ENCODE results near the gene EFNA5.
"Not testable (repeated sequence)": the region's sequence is repeated elsewhere in the genome, so short reads cannot be mapped to it uniquely, and the experiment has no call there.

EFNA5 gene

GRCh38 chr5:107456281-107456715 is 214.4 kb downstream of the EFNA5 start:
- no peak for TF ChIP-seq CTCF (IDR thresholded peaks at IDR 0.05; ENCODE audit: low read depth, low read length)
- no peak for DNase-seq (ENCODE audit: extremely low read depth, low read depth)

GRCh38 chr5:107455111-107455544 is 215.6 kb downstream of the EFNA5 start:
- no peak for TF ChIP-seq CTCF (IDR thresholded peaks at IDR 0.05; ENCODE audit: low read depth, low read length)
- no peak for DNase-seq (ENCODE audit: extremely low read depth, low read depth)

- DNase-seq (ENCODE audit: extremely low read depth, low read depth), result not testable (repeated sequence)
Measured at GRCh38 chr5:107451827-107452226, 218.9 kb downstream of the EFNA5 start.

- no peak for DNase-seq (ENCODE audit: extremely low read depth, low read depth)
- no peak for TF ChIP-seq CTCF (IDR thresholded peaks at IDR 0.05; ENCODE audit: low read depth, low read length)
Measured at GRCh38 chr5:107451028-107451427, 219.7 kb downstream of the EFNA5 start.

GRCh38 chr5:107450531-107450930 is 220.2 kb downstream of the EFNA5 start:
- DNase-seq (ENCODE audit: extremely low read depth, low read depth), result no peak
- no peak for TF ChIP-seq CTCF (IDR thresholded peaks at IDR 0.05; ENCODE audit: low read depth, low read length)

GRCh38 chr5:107449369-107449768 is 221.4 kb downstream of the EFNA5 start:
- no peak for TF ChIP-seq CTCF (IDR thresholded peaks at IDR 0.05; ENCODE audit: low read depth, low read length)
- no peak for DNase-seq (ENCODE audit: extremely low read depth, low read depth)

- DNase-seq (ENCODE audit: extremely low read depth, low read depth), result no peak
- no peak for TF ChIP-seq CTCF (IDR thresholded peaks at IDR 0.05; ENCODE audit: low read depth, low read length)
Measured at GRCh38 chr5:107447587-107447986, 223.2 kb downstream of the EFNA5 start.

GRCh38 chr5:107446972-107447371 is 223.8 kb downstream of the EFNA5 start:
- TF ChIP-seq CTCF (IDR thresholded peaks at IDR 0.05; ENCODE audit: low read depth, low read length), result no peak
- no peak for DNase-seq (ENCODE audit: extremely low read depth, low read depth)

Data from AG09319 (cell line).